Measurements from ENCODE around the gene SMCO3. TPM values are rescaled to one million over a fixed set of nuclear protein-coding genes. Genes with fewer than 3 reads are reported as not detected.

SMCO3 gene
- total and polyA plus RNA-seq, 2 of the 13 experiments (the other 11 are each of a cell fraction or from before 2014, with no cell fraction given) = 0.29 to 0.42 TPM

DNA sequence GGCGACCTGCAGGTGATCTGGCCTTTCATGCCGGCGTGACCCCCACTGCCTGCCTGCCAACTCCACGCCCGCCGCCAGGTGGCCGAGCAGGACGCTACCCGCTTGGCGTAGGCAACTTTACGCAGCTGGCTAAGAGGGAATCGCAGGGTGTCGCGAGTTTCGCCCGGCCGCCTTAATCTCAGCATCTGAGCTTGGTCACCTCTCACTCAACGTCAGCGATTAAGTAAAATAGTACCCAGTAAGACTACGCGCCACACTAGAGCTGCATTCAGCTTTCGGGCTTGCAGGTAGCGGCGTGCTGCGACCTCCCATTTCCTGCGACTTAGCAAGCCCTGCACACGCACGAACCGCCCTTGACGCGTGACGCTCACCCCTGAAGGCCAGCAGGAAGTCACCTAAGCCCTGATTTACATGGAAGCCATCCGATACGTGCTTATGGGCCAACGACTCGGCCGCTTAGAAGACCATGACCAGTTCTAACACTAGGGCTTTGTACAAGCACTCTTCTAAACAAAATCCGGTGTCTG lies 44.0 kb downstream of the SMCO3 start (continued):
- TF ChIP-seq HCFC1 (IDR thresholded peaks at IDR 0.05; ENCODE audit: low read depth, low read length) = no peak
- no peak for TF ChIP-seq ZNF510 (CRISPR knock-in tag; IDR thresholded peaks at IDR 0.05; ENCODE audit: low read depth)
- no peak; the same call in 1 of the 2 replicates for TF ChIP-seq KMT2A (CRISPR knock-in tag; IDR thresholded peaks at IDR 0.05)
- TF ChIP-seq ZFYVE20 (CRISPR knock-in tag; IDR thresholded peaks at IDR 0.05; ENCODE audit: borderline replicate concordance, low read depth) = peak; percentile 62; the same call in 1 of the 2 replicates
- TF ChIP-seq ZNF124 (CRISPR knock-in tag; IDR thresholded peaks at IDR 0.05) = peak; percentile 49
- TF ChIP-seq SMAD3 (CRISPR knock-in tag; IDR thresholded peaks at IDR 0.05) = no peak
- no peak for TF ChIP-seq NR2F2 (IDR thresholded peaks at IDR 0.05; ENCODE audit: borderline replicate concordance, low read depth)
- TF ChIP-seq, protein P1, sequence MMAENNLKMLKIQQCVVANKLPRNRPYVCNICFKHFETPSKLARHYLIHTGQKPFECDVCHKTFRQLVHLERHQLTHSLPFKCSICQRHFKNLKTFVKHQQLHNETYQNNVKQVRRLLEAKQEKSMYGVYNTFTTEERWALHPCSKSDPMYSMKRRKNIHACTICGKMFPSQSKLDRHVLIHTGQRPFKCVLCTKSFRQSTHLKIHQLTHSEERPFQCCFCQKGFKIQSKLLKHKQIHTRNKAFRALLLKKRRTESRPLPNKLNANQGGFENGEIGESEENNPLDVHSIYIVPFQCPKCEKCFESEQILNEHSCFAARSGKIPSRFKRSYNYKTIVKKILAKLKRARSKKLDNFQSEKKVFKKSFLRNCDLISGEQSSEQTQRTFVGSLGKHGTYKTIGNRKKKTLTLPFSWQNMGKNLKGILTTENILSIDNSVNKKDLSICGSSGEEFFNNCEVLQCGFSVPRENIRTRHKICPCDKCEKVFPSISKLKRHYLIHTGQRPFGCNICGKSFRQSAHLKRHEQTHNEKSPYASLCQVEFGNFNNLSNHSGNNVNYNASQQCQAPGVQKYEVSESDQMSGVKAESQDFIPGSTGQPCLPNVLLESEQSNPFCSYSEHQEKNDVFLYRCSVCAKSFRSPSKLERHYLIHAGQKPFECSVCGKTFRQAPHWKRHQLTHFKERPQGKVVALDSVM (CRISPR knock-in tag; IDR thresholded peaks at IDR 0.05) = no peak; the same call in 1 of the 2 replicates
- TF ChIP-seq ZBTB49 (CRISPR knock-in tag; IDR thresholded peaks at IDR 0.05; ENCODE audit: borderline replicate concordance) = no peak
- no peak for TF ChIP-seq EED (CRISPR knock-in tag; IDR thresholded peaks at IDR 0.05)
- no peak for TF ChIP-seq FLYWCH1 (CRISPR knock-in tag; IDR thresholded peaks at IDR 0.05)
- no peak for TF ChIP-seq ZNF432 (CRISPR knock-in tag; IDR thresholded peaks at IDR 0.05; ENCODE audit: borderline replicate concordance)
- no peak for TF ChIP-seq ZNF496 (CRISPR knock-in tag; IDR thresholded peaks at IDR 0.05; ENCODE audit: insufficient replicate concordance)
- TF ChIP-seq, protein P2, sequence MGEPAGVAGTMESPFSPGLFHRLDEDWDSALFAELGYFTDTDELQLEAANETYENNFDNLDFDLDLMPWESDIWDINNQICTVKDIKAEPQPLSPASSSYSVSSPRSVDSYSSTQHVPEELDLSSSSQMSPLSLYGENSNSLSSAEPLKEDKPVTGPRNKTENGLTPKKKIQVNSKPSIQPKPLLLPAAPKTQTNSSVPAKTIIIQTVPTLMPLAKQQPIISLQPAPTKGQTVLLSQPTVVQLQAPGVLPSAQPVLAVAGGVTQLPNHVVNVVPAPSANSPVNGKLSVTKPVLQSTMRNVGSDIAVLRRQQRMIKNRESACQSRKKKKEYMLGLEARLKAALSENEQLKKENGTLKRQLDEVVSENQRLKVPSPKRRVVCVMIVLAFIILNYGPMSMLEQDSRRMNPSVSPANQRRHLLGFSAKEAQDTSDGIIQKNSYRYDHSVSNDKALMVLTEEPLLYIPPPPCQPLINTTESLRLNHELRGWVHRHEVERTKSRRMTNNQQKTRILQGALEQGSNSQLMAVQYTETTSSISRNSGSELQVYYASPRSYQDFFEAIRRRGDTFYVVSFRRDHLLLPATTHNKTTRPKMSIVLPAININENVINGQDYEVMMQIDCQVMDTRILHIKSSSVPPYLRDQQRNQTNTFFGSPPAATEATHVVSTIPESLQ (CRISPR knock-in tag; conservative IDR thresholded peaks at IDR 0.05) = no peak
- TF ChIP-seq CCAR2 (optimal IDR thresholded peaks at IDR 0.05; ENCODE audit: low read depth, low read length) = no peak
- no peak for TF ChIP-seq SP5 (CRISPR knock-in tag; IDR thresholded peaks at IDR 0.05; ENCODE audit: borderline replicate concordance, low read depth)
- TF ChIP-seq, protein P3, sequence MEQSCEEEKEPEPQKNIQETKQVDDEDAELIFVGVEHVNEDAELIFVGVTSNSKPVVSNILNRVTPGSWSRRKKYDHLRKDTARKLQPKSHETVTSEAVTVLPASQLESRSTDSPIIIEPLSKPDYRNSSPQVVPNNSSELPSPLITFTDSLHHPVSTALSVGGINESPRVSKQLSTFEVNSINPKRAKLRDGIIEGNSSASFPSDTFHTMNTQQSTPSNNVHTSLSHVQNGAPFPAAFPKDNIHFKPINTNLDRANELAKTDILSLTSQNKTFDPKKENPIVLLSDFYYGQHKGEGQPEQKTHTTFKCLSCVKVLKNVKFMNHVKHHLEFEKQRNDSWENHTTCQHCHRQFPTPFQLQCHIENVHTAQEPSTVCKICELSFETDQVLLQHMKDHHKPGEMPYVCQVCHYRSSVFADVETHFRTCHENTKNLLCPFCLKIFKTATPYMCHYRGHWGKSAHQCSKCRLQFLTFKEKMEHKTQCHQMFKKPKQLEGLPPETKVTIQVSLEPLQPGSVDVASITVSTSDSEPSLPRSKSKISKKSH (CRISPR knock-in tag; IDR thresholded peaks at IDR 0.05; ENCODE audit: borderline replicate concordance) = no peak
- peak; percentile 99 for TF ChIP-seq HNRNPLL (IDR thresholded peaks at IDR 0.05; ENCODE audit: low read depth, low read length, poor library complexity, severe bottlenecking)
- TF ChIP-seq, protein P4, sequence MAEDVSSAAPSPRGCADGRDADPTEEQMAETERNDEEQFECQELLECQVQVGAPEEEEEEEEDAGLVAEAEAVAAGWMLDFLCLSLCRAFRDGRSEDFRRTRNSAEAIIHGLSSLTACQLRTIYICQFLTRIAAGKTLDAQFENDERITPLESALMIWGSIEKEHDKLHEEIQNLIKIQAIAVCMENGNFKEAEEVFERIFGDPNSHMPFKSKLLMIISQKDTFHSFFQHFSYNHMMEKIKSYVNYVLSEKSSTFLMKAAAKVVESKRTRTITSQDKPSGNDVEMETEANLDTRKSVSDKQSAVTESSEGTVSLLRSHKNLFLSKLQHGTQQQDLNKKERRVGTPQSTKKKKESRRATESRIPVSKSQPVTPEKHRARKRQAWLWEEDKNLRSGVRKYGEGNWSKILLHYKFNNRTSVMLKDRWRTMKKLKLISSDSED (CRISPR knock-in tag; IDR thresholded peaks at IDR 0.05) = no peak
- no peak for TF ChIP-seq ZNF430 (CRISPR knock-in tag; IDR thresholded peaks at IDR 0.05)
- no peak for TF ChIP-seq ZNF878 (CRISPR knock-in tag; IDR thresholded peaks at IDR 0.05)
